Measurements from ENCODE around the gene ZNF132.

Gene ZNF132

DNA sequence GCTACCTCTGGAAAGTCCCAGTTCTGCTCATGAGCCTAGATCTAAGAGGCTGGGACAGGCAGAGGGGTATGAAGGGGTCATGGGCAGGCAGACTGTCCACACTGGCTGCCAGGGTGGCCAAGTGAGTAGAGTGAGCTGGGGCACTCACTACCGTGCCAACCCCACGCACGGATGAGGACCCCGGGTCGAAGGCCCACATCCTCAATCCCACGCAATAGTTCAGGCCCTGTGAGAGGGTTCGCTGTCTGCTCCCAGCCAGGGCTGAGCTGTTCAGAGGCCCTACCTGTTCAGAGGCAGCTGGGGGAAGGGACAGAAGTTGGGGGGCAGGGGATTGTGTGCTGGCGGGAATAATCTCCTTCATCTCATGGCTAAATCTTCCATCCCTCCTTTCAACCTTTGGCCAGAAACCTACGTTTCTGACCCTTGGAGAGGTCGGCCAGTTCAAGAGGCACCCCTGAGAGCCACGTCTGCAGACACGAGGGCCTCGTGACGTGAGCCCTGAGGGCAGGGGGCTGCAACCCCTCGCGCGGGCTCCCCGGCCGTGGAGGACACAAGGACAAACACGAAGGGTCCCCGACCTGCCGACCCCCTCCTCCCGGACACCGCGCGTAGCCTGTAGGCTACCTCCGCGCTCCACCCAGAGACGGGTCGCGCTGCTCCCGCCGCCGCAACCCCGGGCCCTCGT lies 53.9 kb downstream of the ZNF132 start:
- TF ChIP-seq POLR2AphosphoS5 (IDR thresholded peaks at IDR 0.05; ENCODE audit: low read depth, low read length) (no peak), SIN3A (IDR thresholded peaks at IDR 0.05; ENCODE audit: borderline replicate concordance, insufficient read depth, low read length) (no peak), FOXP2 (optimal IDR thresholded peaks at IDR 0.05; ENCODE audit: borderline replicate concordance, extremely low read depth, extremely low read length, insufficient read depth) (no peak), TAF1 (IDR thresholded peaks at IDR 0.05; ENCODE audit: borderline replicate concordance, insufficient read depth, low read length) (no peak)
- TF ChIP-seq, protein P1, sequence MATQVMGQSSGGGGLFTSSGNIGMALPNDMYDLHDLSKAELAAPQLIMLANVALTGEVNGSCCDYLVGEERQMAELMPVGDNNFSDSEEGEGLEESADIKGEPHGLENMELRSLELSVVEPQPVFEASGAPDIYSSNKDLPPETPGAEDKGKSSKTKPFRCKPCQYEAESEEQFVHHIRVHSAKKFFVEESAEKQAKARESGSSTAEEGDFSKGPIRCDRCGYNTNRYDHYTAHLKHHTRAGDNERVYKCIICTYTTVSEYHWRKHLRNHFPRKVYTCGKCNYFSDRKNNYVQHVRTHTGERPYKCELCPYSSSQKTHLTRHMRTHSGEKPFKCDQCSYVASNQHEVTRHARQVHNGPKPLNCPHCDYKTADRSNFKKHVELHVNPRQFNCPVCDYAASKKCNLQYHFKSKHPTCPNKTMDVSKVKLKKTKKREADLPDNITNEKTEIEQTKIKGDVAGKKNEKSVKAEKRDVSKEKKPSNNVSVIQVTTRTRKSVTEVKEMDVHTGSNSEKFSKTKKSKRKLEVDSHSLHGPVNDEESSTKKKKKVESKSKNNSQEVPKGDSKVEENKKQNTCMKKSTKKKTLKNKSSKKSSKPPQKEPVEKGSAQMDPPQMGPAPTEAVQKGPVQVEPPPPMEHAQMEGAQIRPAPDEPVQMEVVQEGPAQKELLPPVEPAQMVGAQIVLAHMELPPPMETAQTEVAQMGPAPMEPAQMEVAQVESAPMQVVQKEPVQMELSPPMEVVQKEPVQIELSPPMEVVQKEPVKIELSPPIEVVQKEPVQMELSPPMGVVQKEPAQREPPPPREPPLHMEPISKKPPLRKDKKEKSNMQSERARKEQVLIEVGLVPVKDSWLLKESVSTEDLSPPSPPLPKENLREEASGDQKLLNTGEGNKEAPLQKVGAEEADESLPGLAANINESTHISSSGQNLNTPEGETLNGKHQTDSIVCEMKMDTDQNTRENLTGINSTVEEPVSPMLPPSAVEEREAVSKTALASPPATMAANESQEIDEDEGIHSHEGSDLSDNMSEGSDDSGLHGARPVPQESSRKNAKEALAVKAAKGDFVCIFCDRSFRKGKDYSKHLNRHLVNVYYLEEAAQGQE (IDR thresholded peaks at IDR 0.05; ENCODE audit: insufficient read depth in 1 of 2, low read depth in 2 of 2, low read length in 2 of 2) = no peak

DNA sequence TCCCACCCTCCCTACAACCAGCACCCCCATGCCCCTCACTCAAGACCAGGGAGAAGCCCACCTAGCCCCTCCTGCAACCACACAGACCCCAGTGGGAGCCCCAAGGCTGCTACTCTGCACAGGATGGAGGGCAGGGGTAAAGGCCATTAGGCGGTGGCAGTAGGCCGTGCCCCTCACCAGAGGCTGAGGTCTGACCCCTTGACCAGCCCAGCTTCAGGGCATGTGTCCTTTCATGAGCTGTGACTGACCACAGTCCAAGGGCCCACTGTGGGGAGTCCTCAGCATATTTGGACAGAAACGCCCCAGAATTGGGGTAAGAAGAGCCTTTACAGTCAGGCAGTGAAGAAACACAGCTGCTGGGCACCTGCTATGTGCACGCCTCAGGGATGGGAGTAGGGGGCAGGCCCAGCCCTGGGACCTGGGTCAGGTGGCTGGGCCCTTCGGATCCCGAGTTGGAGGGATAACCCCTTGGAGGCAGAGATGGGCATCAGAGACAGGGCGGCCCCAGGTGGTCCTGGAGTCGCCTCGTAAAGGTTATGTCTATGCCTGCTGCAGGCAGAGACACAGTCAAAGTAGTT lies 54.6 kb downstream of the ZNF132 start:
- TF ChIP-seq POLR2AphosphoS5 (IDR thresholded peaks at IDR 0.05; ENCODE audit: low read depth, low read length) = no peak
- TF ChIP-seq, protein P1 (IDR thresholded peaks at IDR 0.05; ENCODE audit: insufficient read depth in 1 of 2, low read depth in 2 of 2, low read length in 2 of 2) = no peak
- TF ChIP-seq FOXP2 (optimal IDR thresholded peaks at IDR 0.05; ENCODE audit: borderline replicate concordance, extremely low read depth, extremely low read length, insufficient read depth) = no peak
- no peak for TF ChIP-seq TAF1 (IDR thresholded peaks at IDR 0.05; ENCODE audit: borderline replicate concordance, insufficient read depth, low read length)
- no peak for TF ChIP-seq SIN3A (IDR thresholded peaks at IDR 0.05; ENCODE audit: borderline replicate concordance, insufficient read depth, low read length)

DNA sequence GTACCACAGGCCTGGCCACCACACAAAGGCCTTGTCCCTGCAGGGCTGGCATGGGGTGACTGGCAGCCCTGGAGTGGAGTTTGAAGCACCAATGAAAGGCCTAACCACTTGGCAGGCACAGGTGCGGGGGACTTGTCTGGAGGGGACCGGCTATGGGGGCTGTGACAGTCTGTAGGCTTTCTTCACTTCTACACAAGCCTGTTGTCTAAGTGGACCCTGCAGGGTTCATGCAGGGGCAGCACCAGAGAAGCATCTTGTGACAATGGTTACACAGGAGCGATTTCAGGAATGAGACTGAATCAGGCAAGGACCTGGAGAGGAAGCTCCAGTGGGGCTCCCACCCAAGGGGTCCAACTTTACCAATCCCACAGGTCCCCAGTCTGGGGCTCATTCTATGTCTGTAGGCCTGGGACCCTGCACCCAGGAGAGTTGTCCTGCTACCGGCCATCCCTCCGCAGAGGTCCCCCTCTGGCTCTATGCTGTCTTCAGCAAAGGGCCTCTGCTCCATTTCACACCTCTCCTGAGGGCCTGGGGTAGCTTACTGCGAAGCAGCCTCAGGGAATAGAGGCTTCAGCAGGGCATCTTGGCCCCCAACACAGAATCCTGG lies 56.9 kb downstream of the ZNF132 start:
- no peak for TF ChIP-seq SIN3A (IDR thresholded peaks at IDR 0.05; ENCODE audit: borderline replicate concordance, insufficient read depth, low read length)
- TF ChIP-seq POLR2AphosphoS5 (IDR thresholded peaks at IDR 0.05; ENCODE audit: low read depth, low read length) = no peak
- TF ChIP-seq TAF1 (IDR thresholded peaks at IDR 0.05; ENCODE audit: borderline replicate concordance, insufficient read depth, low read length) = no peak
- TF ChIP-seq FOXP2 (optimal IDR thresholded peaks at IDR 0.05; ENCODE audit: borderline replicate concordance, extremely low read depth, extremely low read length, insufficient read depth) = no peak
- TF ChIP-seq, protein P1 (IDR thresholded peaks at IDR 0.05; ENCODE audit: insufficient read depth in 1 of 2, low read depth in 2 of 2, low read length in 2 of 2) = no peak

Data from PFSK-1 (cell line).